CD4-positive, alpha-beta T cell treated with Interleukin-15 for 1 hour (primary cell): ENCODE data around the gene ERC2.

Experiments used
- DNase-seq: peaks from one replicate; pipeline ENCODE4 v3.0.0-alpha.2; 2020

Gene ERC2

GRCh38 chr3:56424336-56424735, 43.9 kb downstream of the ERC2 start:
- no peak for DNase-seq

- DNase-seq, result no peak
Observed at GRCh38 chr3:56423661-56424099, 44.6 kb downstream of the ERC2 start.

- no peak for DNase-seq
Observed at GRCh38 chr3:56422316-56422715, 46.0 kb downstream of the ERC2 start.

GRCh38 chr3:56421205-56421604, 47.1 kb downstream of the ERC2 start:
- DNase-seq, result no peak

GRCh38 chr3:56415652-56416051, 52.6 kb downstream of the ERC2 start:
- DNase-seq, result no peak

- DNase-seq, result no peak
Observed at GRCh38 chr3:56413911-56414310, 54.4 kb downstream of the ERC2 start.

GRCh38 chr3:56411166-56411565, 57.1 kb downstream of the ERC2 start:
- DNase-seq, result no peak

- DNase-seq, result no peak
Observed at GRCh38 chr3:56410576-56410975, 57.7 kb downstream of the ERC2 start.

GRCh38 chr3:56409790-56410189, 58.5 kb downstream of the ERC2 start:
- DNase-seq, result no peak

GRCh38 chr3:56408761-56409196, 59.5 kb downstream of the ERC2 start:
- no peak for DNase-seq

GRCh38 chr3:56406826-56407515, 61.3 kb downstream of the ERC2 start:
- no peak for DNase-seq

GRCh38 chr3:56404884-56405283, 63.4 kb downstream of the ERC2 start:
- DNase-seq, result no peak

- no peak for DNase-seq
Observed at GRCh38 chr3:56398659-56399058, 69.6 kb downstream of the ERC2 start.

GRCh38 chr3:56397798-56398197, 70.5 kb downstream of the ERC2 start:
- no peak for DNase-seq

- no peak for DNase-seq
Observed at GRCh38 chr3:56389183-56389830, 79.0 kb downstream of the ERC2 start.

- no peak for DNase-seq
Observed at GRCh38 chr3:56383092-56383491, 85.2 kb downstream of the ERC2 start.

- DNase-seq, result no peak
Observed at GRCh38 chr3:56379723-56380287, 88.5 kb downstream of the ERC2 start.

- no peak for DNase-seq
Observed at GRCh38 chr3:56375654-56376053, 92.6 kb downstream of the ERC2 start.

GRCh38 chr3:56373386-56373785, 94.9 kb downstream of the ERC2 start:
- DNase-seq, result no peak

GRCh38 chr3:56370991-56371775, 97.1 kb downstream of the ERC2 start:
- DNase-seq, result no peak

GRCh38 chr3:56369914-56370313, 98.4 kb downstream of the ERC2 start:
- DNase-seq, result no peak

- no peak for DNase-seq
Observed at GRCh38 chr3:56368846-56369245, 99.4 kb downstream of the ERC2 start.

- no peak for DNase-seq
Observed at GRCh38 chr3:56366641-56367162, 101.6 kb downstream of the ERC2 start.
